HG02852 (cell line): ENCODE results near the gene FAM177B.

Source experiments
- ATAC-seq: cut with Tn5 transposase; IDR thresholded peaks from one replicate; pipeline ENCODE4 v1.9.1; 2021; ENCODE audit warnings: mild to moderate bottlenecking, moderate library complexity; ENCODE audit not compliant: unreplicated experiment

Gene FAM177B

GRCh38 chr1:222784916-222785315 is 47.9 kb downstream of the FAM177B start:
- no peak for ATAC-seq

- ATAC-seq = no peak
Observed at GRCh38 chr1:222785529-222785928, 48.5 kb downstream of the FAM177B start.

GRCh38 chr1:222786121-222786520 is 49.1 kb downstream of the FAM177B start:
- ATAC-seq = no peak

GRCh38 chr1:222787729-222788128 is 50.7 kb downstream of the FAM177B start:
- no peak for ATAC-seq

GRCh38 chr1:222788402-222789156 is 51.6 kb downstream of the FAM177B start:
- ATAC-seq = no peak

- ATAC-seq = no peak
Observed at GRCh38 chr1:222790115-222790514, 53.1 kb downstream of the FAM177B start.

GRCh38 chr1:222790520-222790919 is 53.5 kb downstream of the FAM177B start:
- no peak for ATAC-seq

- no peak for ATAC-seq
Observed at GRCh38 chr1:222791006-222791710, 54.2 kb downstream of the FAM177B start.

- no peak for ATAC-seq
Observed at GRCh38 chr1:222792744-222793143, 55.7 kb downstream of the FAM177B start.

- no peak for ATAC-seq
Observed at GRCh38 chr1:222794656-222795474, 57.9 kb downstream of the FAM177B start.

GRCh38 chr1:222798116-222798515 is 61.1 kb downstream of the FAM177B start:
- no peak for ATAC-seq

- no peak for ATAC-seq
Observed at GRCh38 chr1:222798975-222799374, 62.0 kb downstream of the FAM177B start.
